Right hindlimb (tissue), 1 donor: ENCODE measurements around the gene HTR2B.
"Not testable (repeated sequence)": the region's sequence is repeated elsewhere in the genome, so short reads cannot be mapped to it uniquely, and the experiment has no call there.

ENCODE experiments used
- DNase-seq: peaks from one replicate; pipeline ENCODE4 v3.0.0-alpha.2; 2018

The HTR2B gene

GRCh38 chr2:231124838-231125568 lies at the start of gene HTR2B:
Gene HTR2B, minus strand, starts transcription at chr2:231125042. Its CDS starts 1,278 bp downstream, at chr2:231123764.
- DNase-seq = no peak

GRCh38 chr2:231174211-231174651 lies 49.4 kb upstream of the HTR2B start:
- DNase-seq = no peak

- DNase-seq = no peak
Observed at GRCh38 chr2:231172025-231172424, 47.2 kb upstream of the HTR2B start.

GRCh38 chr2:231170055-231170454 lies 45.2 kb upstream of the HTR2B start:
- no peak for DNase-seq

- no peak for DNase-seq
Observed at GRCh38 chr2:231169488-231169887, 44.6 kb upstream of the HTR2B start.

- no peak for DNase-seq
Observed at GRCh38 chr2:231168460-231169139, 43.8 kb upstream of the HTR2B start.

- DNase-seq = no peak
Observed at GRCh38 chr2:231167745-231168459, 43.1 kb upstream of the HTR2B start.

GRCh38 chr2:231163414-231164095 lies 38.7 kb upstream of the HTR2B start:
- DNase-seq = no peak

- no peak for DNase-seq
Observed at GRCh38 chr2:231163011-231163410, 38.2 kb upstream of the HTR2B start.

- DNase-seq = no peak
Observed at GRCh38 chr2:231161877-231162329, 37.1 kb upstream of the HTR2B start.

GRCh38 chr2:231161252-231161839 lies 36.5 kb upstream of the HTR2B start:
- no peak for DNase-seq

GRCh38 chr2:231160701-231161100 lies 35.9 kb upstream of the HTR2B start:
- no peak for DNase-seq

GRCh38 chr2:231159306-231159705 lies 34.5 kb upstream of the HTR2B start:
- no peak for DNase-seq

GRCh38 chr2:231152800-231153557 lies 28.1 kb upstream of the HTR2B start:
- no peak for DNase-seq

GRCh38 chr2:231146665-231147064 lies 21.8 kb upstream of the HTR2B start:
- no peak for DNase-seq

GRCh38 chr2:231144896-231145295 lies 20.1 kb upstream of the HTR2B start:
- no peak for DNase-seq

GRCh38 chr2:231140808-231141207 lies 16.0 kb upstream of the HTR2B start:
- not testable (repeated sequence) for DNase-seq

- DNase-seq = no peak
Observed at GRCh38 chr2:231139796-231140195, 15.0 kb upstream of the HTR2B start.

- DNase-seq = peak; percentile 69
Observed at GRCh38 chr2:231138699-231139098, 13.9 kb upstream of the HTR2B start.

- no peak for DNase-seq
Observed at GRCh38 chr2:231134910-231135655, 10.2 kb upstream of the HTR2B start.
